PC-9 (cell line): ENCODE results near the gene GMPR2.
"Not testable (repeated sequence)": the region's sequence is repeated elsewhere in the genome, so short reads cannot be mapped to it uniquely, and the experiment has no call there.

Source experiments
- CTCF ChIP-seq: fragments of 200-600 bp; sonication (generic); conservative IDR thresholded peaks from 2 replicates; pipeline ENCODE4 v1.6.1; 2017; ENCODE audit warnings: mixed run types, antibody characterized with exemption, mild to moderate bottlenecking, moderate library complexity
- EZH2 ChIP-seq: fragments of 200-600 bp; sonication (generic); IDR thresholded peaks from 2 replicates; pipeline ENCODE4 v1.8.0; 2017; ENCODE audit warnings: antibody characterized with exemption, low read depth

GRCh38 chr14:24203249-24203886, 29.4 kb upstream of the GMPR2 start:
- not testable (repeated sequence) for TF ChIP-seq CTCF, EZH2
